D341Med (cell line): ENCODE results near the gene NPB.

Experiments used
- DNase-seq: peaks from one replicate; pipeline ENCODE4 v3.0.0; 2012; ENCODE audit warnings: low spot score

NPB gene

DNA sequence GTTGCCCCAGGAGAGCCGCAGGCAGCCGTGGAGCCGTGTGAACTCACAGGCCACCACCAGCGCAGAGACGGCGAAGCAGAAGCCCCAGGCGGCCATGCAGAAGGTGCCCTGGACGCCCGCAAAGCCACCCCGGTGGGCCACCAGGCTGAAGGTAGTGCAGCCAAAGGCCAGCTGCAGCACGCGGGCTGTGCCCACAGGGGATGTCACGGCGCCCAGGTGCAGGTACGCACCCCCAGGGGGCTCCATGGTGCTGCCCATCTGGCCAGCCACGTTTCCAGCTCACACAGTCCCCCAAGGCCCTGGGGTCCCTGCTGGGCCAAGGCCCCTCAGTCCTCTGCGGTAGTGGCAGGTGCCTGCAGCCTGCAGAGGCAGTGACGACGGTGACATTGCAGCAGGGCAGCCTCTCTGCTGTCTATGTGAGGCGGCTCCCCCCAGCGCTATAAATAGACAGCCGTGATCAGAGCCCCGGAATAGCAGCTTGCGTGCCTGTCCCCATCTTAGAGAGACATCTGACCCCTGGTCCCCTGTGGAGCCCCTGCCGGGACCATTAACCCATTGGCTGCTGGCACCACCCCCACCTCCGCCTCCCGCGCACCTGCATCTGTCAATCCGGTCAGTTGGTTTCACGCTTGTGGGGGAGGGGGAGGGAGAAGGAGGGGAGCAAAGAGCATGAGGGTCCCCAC is 39.6 kb downstream of the NPB start:
- DNase-seq: no peak

DNA sequence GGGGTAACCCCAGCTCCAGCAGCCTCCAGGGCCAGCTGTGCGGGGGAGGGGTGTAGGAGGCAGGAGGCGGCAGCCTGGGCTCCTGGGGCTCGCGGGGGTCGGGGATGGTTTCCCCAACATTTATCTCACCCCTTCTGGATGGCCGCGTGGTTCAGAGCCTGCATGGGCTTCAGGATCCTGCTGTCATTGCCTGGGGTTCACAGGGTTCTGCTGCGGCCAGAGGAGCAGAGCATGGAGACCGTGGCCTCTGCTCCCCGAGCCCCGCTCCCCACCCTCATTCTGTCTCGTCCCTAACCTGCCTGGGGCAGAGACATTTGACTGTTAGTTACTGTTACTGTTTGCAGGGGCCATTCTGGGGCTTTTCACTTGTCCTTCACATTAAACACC is 40.1 kb downstream of the NPB start:
- no peak for DNase-seq

DNA sequence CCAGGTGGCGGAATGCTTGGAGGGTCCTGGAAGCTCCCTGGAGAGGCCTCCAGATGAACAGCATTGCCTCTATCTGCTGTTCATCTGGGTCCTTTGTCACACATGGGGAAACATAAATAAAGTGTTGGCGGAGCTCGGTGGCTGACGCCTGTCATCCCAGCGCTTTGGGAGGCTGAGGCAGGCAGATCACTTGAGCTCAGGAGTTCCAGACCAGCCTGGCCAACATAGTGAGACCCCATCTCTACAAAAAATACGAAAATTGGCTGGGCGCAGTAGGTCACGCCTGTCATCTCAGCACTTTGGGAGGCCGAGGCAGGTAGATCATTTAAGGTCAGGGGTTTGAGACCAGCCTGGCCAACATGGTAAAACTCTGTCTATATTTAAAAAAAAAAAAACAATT is 42.8 kb downstream of the NPB start:
- no peak for DNase-seq

DNA sequence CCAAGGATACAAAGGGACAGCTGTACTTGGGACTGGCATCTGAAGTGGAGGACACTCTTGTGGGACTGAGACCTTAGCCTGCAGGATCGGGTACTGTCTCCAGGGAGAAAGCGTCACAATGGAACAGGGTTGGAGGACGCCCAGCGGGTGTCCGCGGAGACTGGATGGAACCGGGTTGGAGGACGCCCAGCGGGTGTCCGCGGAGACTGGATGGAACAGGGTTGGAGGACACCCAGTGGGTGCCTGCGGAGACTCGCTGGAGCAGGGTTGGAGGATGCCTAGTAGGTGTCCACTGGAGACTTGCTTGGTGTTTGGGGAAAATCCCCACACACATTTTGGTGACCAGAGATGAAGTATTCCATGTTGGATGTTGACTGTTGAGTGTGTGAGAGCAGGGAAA is 45.2 kb downstream of the NPB start, which contains the start of gene MYADML2:
Gene MYADML2, minus strand, starts transcription at position 45 of the 400 bp plus-strand sequence. CDS start 5,492 bp downstream, outside the sequence.
- no peak for DNase-seq

DNA sequence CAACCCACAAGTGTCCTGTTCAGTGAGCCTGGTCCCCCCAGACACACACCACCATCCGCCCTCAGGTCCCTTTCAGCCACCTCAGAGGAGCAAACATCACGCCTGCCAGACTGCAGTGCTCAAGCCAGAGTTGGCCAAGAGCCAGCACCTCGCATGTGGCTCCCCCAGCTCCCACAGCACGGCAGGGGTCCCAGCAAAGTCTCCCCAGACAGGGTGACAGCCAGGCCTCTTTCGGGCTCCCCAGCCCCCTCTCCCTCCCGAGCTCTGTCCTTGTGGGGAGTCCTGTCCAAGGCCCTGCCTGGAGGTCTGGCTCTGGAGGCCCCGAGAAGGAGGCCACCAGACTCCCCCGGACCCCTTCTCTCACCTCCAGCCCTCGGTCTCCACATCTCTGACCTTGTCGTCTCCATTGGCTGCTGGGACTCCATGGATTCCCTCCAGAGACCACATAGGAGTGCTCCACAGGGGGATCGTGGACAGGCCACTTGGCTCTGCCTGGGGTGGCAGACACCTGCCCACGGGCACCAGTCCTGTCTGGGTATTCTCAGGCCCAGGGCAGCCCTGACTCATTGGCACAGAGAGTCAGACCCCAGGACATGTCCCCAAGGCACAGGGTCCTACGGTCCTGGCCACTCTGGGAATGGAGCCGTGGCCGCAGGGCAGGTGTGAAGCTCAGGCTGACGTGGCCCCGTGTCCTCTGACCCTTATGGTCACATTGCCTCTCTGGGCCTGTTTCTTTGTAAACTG is 46.8 kb downstream of the NPB start:
- no peak for DNase-seq

DNA sequence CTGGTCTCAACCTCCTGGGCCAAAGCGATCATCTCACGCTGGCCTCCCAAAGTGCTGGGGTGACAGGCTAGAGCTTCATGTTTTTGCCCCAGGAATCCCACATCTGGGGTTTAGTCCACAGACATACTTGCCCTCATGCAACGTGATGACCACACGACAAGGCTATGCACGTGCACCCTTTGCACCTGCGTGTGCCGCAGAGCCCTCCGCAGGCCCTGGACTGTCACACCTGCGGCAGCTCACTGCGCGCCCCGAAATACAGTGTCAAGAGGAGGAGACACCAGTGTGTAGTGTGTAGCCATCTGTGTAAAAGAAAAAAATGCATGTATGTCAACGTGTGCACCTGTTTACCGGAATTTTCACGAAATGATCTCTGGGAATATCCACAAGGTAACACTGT is 48.5 kb downstream of the NPB start:
- DNase-seq: no peak

DNA sequence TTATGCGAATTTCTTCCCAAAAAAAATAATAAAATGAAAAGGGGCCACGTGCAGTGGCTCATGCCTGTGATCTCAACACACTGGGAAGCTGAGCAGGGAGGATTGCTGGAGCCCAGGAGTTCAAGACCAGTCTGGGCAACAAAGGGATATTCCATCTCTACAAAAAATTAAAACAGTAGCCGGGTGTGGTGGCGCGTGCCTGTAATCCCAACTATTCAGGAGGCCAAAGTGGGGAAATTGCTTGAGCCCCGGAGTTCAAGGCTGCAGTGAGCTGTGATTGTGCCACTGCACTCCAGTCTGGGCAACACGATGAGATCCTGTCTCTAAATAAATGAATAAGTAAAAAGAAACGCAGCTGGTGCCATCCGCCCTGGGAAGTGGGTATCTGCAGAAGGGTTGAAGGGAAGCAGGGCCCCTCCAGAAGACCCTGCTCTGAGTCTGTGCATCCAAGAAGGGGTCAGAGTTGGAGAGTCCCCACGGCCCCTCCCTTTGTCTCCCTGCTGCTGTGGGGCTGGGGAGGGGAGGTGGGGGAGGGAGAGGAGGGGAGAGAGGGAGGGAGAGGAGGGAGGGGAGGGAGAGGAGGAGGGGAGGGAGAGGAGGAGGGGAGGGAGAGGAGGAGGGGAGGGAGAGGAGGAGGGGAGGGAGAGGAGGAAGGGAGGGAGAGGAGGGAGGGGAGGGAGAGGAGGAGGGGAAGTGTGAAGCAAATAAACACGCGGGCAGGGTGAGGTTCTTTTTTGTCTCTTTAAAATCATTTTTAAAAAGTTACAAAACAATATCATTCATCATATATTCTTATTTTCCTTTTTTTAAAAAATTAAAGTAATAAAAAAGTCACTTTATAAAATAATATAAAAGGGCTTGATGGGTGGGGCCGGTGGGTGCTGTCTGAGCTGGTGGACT is 50.0 kb downstream of the NPB start:
- no peak for DNase-seq
